GM21515 (cell line): ENCODE results near the gene NR1H2.

Experiments used
- ATAC-seq: cut with Tn5 transposase; IDR thresholded peaks from one replicate; pipeline ENCODE4 v1.9.1; 2021; ENCODE audit not compliant: unreplicated experiment

Gene NR1H2

GRCh38 chr19:50399368-50399745 is 23.1 kb downstream of the NR1H2 start:
- ATAC-seq = no peak

- no peak for ATAC-seq
Measured at GRCh38 chr19:50401605-50402450, 25.6 kb downstream of the NR1H2 start.

DNA sequence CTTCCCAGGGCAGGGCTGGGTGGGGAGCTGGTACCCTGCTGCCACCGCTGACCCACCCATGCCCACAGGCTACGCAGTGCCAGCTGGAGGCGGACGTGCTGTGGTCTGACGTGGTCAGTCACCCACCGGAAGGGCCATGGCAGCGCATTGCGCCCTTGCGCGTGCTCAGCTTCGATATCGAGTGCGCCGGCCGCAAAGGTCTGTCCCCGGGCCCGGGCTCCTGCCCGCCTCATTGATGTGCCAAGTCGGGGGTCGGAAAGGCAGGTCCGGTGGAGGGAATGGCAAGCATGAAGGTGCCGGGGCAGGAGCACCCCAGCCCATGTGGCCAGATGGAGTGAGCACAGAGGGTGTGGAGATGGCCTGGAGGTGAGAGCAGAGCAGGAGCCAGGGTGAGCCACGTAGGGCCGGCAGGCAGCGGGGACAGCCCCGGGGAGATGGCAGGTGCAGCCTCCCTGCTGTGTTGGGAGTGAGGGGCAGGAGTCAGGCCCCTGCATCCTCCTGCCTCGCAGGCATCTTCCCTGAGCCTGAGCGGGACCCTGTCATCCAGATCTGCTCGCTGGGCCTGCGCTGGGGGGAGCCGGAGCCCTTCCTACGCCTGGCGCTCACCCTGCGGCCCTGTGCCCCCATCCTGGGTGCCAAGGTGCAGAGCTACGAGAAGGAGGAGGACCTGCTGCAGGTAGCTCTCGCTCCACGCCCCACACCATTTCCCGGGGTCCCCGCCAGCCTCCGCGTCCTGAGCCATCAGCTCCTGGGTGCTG is 26.5 kb downstream of the NR1H2 start:
- ATAC-seq = no peak

GRCh38 chr19:50406156-50406820 is 30.0 kb downstream of the NR1H2 start:
- no peak for ATAC-seq

GRCh38 chr19:50406829-50407228 is 30.6 kb downstream of the NR1H2 start:
- no peak for ATAC-seq

GRCh38 chr19:50409347-50409746 is 33.1 kb downstream of the NR1H2 start:
- no peak for ATAC-seq

GRCh38 chr19:50410109-50410508 is 33.9 kb downstream of the NR1H2 start:
- no peak for ATAC-seq

DNA sequence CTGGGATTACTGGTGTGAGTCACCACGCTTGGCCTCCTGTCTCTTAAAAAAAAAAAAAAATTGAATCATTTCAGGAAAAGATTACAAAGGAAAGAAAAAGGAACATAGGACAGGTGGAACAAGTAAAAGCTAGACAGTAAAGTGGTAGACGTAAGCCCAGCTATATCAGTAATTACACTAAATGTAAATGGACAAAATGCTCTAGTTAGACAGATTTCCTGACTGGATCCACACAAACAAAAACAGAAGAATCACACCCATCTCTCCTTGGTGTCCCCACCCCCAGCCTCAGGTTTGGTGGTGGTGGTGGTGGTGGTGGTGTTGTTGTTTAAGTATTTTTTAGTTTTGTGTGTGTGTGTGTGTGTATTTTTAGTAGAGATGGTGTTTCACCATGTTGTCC is 36.2 kb downstream of the NR1H2 start:
- ATAC-seq = no peak

DNA sequence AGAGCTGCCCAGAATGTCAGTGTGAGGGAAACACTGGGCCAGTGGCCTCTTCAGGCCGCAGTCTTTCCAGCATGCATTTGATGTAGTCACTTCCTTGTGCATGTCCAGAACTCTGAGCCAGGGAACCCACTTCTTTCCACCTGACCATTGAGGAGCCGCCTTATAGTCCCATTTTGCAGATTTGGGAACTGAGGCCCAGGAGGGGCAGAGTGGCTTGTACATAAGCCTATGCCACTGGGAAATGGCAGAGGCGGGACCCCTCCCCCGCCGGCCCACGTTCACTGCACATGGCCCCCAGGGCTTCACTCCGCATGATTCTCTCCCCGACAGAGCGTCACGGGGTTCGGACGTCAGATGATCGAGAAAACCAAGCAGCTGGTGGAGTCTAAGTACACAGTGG is 36.8 kb downstream of the NR1H2 start:
- no peak for ATAC-seq

DNA sequence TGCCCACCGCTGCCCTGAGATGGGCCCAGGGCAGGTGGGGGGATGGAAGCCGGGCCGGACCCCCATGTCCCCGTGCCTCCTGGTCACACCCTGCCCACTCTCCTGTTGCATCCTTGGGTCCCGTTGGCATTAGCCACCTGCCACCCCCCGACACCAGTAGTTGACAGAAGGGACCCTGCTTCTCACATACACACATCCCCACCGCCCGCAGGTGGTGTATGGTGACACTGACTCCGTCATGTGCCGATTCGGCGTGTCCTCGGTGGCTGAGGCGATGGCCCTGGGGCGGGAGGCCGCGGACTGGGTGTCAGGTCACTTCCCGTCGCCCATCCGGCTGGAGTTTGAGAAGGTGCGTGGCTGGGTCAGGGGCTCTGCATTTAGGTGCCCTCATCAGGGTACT is 37.3 kb downstream of the NR1H2 start:
- ATAC-seq = no peak

DNA sequence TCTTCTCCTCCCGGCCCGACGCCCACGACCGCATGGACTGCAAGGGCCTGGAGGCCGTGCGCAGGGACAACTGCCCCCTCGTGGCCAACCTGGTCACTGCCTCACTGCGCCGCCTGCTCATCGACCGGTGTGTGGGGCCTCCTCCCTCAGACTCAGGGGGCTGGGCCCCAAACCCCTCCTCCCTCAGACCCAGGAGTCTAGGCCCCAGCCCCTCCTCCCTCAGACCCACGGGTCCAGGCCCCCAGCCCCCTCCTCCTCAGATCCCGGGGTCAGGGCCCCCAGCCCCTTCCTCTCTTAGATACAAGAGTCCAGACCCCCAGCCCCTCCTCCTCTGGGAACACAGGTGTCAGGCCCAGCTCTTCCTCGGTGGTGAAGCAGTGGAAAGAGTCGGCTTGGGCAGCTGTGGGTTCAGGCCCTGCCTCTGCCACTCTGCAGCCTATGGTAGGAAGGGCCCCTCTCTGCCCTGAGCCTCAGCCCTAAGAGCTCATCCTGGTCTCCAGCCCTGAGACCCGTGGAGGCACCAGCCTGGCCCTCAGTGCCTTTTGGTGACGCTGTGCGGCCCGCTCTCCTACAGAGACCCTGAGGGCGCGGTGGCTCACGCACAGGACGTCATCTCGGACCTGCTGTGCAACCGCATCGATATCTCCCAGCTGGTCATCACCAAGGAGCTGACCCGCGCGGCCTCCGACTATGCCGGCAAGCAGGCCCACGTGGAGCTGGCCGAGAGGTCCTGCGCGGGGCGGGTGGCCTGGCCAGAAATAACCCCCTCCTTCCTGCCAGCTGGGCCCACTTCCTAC is 38.8 kb downstream of the NR1H2 start:
- ATAC-seq = no peak

DNA sequence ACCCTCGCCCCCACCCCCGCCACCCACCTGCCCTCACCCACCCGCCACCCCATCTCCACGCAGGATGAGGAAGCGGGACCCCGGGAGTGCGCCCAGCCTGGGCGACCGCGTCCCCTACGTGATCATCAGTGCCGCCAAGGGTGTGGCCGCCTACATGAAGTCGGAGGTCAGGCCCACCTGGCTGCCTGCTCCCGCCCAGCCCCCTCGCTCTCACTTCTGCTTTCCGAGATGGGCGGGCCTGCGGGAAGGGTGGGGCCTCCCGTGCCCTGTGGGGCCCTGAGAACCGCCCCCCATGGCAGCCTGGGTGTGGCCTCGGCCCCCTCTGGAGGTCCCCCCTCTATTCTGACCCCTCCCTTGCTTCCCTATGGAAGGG is 39.4 kb downstream of the NR1H2 start:
- ATAC-seq = no peak

DNA sequence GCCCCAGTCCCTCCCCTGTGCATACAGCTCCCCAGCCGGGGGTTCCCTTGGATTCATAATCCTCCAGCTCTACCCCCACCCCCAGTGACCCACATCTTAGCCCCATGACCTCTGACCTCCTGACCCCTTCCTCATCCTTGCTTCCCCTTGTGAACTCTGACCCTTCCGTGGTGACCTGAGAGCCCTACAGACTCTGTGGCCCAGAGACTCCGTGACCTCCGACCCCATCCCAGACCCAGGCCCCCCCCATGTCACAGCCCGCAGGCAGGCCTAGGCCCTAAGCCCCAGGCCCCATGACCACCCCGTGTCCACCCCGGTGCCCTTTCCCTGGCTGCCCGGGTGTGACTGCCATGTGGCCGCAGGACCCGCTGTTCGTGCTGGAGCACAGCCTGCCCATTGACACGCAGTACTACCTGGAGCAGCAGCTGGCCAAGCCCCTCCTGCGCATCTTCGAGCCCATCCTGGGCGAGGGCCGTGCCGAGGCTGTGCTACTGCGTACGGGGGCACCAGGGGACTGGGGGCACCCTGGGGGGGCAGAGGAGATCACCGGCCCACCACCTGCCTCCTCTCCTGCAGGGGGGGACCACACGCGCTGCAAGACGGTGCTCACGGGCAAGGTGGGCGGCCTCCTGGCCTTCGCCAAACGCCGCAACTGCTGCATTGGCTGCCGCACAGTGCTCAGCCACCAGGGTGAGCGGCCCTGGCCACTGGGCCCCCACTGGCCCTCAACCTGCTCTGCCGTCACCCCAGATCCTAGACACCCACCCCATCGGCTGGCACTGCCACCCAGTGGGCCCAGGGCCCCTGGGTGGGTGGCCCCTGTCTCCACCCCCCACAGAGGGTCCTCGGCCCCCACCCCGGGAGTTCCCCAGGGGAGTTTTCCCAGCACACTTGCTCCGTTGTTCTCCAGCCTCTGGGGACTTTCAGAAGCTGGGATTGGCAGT is 40.0 kb downstream of the NR1H2 start:
- ATAC-seq = no peak

- no peak for ATAC-seq
Measured at GRCh38 chr19:50417111-50418081, 41.1 kb downstream of the NR1H2 start.

DNA sequence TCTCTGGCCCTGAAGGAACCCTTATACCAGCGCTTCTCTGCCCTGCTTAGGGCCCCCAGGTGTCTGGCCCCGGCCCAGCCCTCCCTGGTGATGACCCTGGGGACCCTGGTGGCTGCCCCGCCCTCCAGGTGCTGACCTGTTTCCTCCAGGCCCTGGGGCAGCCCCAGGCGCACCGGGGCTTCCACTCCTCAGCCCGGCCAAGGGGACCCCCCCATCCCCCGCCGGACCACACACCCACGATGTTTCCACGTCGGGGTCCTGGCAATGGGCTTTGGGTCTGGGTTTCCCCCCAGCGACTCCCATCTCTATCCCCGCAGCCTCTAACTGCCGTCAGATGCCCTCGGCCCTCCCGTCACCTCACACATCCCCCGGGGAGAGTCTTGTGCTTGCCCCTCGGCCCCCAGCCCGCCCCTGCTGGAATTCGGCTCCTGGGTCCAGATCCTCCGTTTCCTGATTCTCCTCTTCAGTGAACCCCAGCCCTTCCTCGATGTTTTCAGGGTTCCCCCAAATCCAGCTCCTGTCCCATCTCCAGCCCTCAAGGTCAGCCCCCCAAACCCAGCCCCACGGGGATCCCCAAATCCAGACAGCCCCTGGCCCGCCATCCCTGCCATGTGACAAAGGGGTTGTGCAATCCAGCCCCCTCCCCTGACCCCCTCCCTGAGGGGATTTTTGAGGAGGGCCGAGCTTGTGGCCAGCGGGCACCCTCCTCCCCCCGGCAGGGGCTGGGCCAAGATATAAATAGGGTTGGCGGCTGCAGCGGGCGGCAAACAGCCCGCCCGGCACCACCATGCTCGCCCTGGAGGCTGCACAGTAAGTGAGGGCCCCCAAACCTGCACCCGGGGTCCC is 42.1 kb downstream of the NR1H2 start, which contains the start of gene SPIB:
SPIB (plus strand) TSS at position 763 of the 846 bp plus-strand sequence; CDS start at position 788, 25 bp downstream.
- no peak for ATAC-seq

- no peak for ATAC-seq
Measured at GRCh38 chr19:50419022-50419579, 42.8 kb downstream of the NR1H2 start.

DNA sequence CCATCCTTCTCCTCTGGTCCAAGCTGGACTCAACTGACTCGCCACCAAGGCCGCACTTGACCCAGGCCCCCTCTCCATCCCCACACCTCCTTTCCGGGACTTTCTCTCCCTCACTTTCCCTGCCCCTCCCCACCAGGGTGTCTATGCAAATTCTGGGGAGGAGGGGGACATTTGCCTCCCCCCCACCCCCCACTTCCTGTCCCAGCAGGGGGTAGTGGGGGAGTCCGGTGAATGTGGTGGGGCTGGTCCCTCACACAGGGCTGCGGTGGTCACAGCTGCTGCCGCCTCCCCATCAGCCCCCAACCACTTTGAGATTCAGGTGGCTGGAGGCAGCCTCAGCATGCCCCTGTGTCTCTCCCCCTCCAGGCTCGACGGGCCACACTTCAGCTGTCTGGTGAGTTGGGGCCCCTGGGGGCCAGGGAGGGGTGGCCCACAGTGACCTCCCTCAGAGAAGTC is 43.4 kb downstream of the NR1H2 start:
- no peak for ATAC-seq
